ENCODE results near the gene OR5K2. TPM values are rescaled to one million over a fixed set of nuclear protein-coding genes. Genes with fewer than 3 reads are reported as not detected.

Gene OR5K2
- total RNA-seq, 3 donors from 2014 or later, result not detected

DNA sequence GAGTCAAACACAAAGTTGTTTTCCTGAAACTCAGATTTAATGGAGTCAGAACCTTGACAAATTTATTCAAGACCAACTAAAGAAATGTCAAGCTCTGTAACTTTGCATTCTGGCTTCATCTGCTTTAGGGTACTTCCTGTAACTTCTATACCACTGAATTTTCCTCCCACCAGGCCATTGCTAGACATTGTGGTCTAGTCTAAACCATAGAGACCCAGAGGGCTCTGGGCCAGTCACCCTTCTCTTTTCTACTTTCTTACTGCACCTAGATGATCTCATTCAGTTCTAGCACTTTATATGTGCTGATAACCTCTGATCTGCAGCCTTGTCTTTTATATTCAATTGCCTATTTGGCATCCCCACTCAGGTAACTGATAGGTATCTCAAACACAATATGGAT is 37.3 kb upstream of the OR5K2 start:
- TF ChIP-seq, protein P1, sequence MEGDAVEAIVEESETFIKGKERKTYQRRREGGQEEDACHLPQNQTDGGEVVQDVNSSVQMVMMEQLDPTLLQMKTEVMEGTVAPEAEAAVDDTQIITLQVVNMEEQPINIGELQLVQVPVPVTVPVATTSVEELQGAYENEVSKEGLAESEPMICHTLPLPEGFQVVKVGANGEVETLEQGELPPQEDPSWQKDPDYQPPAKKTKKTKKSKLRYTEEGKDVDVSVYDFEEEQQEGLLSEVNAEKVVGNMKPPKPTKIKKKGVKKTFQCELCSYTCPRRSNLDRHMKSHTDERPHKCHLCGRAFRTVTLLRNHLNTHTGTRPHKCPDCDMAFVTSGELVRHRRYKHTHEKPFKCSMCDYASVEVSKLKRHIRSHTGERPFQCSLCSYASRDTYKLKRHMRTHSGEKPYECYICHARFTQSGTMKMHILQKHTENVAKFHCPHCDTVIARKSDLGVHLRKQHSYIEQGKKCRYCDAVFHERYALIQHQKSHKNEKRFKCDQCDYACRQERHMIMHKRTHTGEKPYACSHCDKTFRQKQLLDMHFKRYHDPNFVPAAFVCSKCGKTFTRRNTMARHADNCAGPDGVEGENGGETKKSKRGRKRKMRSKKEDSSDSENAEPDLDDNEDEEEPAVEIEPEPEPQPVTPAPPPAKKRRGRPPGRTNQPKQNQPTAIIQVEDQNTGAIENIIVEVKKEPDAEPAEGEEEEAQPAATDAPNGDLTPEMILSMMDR (IDR thresholded peaks at IDR 0.05), result no peak
- ATAC-seq (no peak), DNase-seq (no peak)
- Histone ChIP-seq H3K9me3 (no peaks in the 10 kb centered on the region), H3K36me3 (ENCODE audit: low read depth) (no peaks in the 10 kb centered on the region), H3K4me1 (ENCODE audit: low read depth) (no peaks in the 10 kb centered on the region), H3K4me3 (no peak overlapping the region)
- intact Hi-C loops (cut with DNase I, micrococcal nuclease), result no loop called here

DNA sequence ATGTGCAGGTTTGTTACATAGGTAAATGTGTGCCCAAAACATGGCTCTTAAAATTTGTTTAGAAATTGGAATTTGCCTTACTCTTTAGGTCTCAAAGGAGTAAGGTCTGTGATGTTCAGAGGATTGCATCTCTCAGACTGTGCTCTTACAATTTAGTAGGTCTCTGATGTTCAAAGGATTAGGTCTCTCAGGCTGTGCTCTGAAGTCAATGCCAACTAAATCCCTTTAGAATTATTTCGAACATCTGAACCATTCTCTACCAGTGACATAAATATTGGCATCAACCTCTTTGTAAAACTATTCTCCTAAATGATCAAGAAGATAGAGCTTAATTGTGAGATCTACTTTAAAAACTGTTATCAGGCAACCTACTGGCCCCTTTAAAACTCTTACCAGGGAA is 34.6 kb upstream of the OR5K2 start, which contains the start of gene OR5K1:
Gene OR5K1, plus strand, starts transcription at position 301 of the 400 bp plus-strand sequence. CDS start 6,376 bp downstream, outside the sequence.
- TF ChIP-seq, protein P1 (IDR thresholded peaks at IDR 0.05), result no peak
- ATAC-seq (no peak), DNase-seq (no peak)
- Histone ChIP-seq H3K4me3 (no peak within 1 kb of the TSS), H3K4me1 (ENCODE audit: low read depth) (no peaks in the 10 kb centered on the region), H3K9me3 (no peaks in the 10 kb centered on the region), H3K36me3 (ENCODE audit: low read depth) (no peaks in the 10 kb centered on the region)
- intact Hi-C loops (cut with DNase I, micrococcal nuclease), result no loop called here

DNA sequence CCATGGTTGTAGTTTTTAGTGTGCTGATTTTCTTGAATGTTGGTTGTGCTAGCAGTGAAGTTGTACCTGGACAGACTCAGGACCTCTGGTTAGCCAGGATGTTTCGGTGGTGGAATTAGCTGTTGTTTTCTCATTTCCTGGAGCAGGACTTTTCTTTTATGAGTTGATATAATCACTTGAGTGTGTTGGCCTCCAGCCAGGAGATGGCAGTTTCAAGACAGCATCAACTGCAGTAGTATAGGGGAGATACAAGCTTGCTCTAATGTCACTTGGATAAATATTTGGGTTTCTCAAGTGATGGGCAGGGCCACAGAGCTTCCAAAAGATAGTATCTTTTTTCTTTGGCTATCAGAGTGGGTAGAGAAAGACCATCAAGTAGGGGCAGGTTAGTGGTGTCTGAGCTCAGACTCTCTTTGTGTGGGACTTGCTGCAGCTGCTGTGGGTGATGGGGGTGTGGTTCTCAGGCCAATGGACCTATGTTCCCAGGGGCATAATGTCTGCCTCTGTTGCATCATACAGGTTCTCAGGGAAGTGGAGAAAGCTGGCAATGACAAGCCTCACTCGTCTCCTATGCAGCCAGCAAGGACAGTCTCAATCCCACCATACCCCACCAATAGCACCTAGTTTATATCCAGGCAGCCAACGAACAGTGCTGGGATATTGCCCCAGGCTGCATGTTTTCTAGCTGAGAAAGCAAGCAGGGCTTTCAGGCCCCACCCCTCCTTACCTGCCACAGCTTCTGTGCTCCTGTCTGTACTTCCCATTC is 14.6 kb upstream of the OR5K2 start:
- Histone ChIP-seq H3K36me3 (ENCODE audit: low read depth) (no peaks in the 10 kb centered on the region), H3K4me3 (no peak overlapping the region), H3K4me1 (ENCODE audit: low read depth) (no peaks in the 10 kb centered on the region), H3K9me3 (peaks cover 29% of the 10 kb centered on the region)
- intact Hi-C loops (cut with DNase I, micrococcal nuclease), result no loop called here
- ATAC-seq (peak; percentile 51), DNase-seq (peak in 1 of 3 donors; percentile 53)
- TF ChIP-seq, protein P1 (IDR thresholded peaks at IDR 0.05), result no peak

DNA sequence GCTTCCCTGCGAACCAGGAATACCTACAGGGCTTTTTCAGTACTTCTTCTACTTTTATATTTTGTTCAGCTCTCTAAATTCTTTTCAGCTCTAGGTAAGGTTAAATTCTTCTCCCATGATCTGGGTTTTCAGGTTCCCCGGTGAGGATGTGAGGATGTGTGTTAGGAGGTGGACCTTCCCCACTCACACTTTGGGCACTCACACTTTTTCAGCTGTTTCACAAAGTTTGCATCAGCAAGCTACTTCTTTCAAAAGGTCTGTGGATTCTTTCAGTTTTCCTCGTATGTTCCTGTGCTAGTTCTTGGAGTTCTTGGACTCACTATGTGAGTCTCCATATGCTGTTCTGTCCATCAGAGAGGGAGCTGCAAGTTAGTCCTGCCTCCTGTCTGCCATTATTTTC is 13.9 kb upstream of the OR5K2 start:
- Histone ChIP-seq H3K9me3 (peaks cover 21% of the 10 kb centered on the region), H3K36me3 (ENCODE audit: low read depth) (no peaks in the 10 kb centered on the region), H3K4me1 (ENCODE audit: low read depth) (no peaks in the 10 kb centered on the region), H3K4me3 (no peak overlapping the region)
- no peak for DNase-seq
- intact Hi-C loops (cut with DNase I, micrococcal nuclease), result no loop called here
- TF ChIP-seq, protein P1 (IDR thresholded peaks at IDR 0.05), result no peak
- no peak for ATAC-seq

DNA sequence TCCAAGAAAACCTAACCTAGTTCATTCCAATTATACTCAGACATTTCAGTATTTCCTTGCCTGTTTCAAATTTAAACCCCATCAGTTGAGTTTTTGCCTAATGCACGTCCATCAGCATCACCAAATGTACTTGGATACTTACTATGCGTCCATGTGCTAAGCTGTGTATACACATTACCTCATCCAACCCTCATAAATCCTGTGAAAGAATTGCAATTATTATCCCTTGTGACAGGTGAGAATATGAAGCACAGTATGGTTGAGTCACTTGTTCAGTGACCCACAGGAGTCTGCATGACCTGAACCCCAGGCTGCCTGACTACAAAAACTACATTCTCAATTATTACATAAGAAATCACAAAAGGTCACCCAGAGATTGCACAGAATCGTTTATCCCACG is 2.5 kb downstream of the OR5K2 start:
- TF ChIP-seq, protein P1 (IDR thresholded peaks at IDR 0.05), result no peak
- Histone ChIP-seq H3K36me3 (ENCODE audit: low read depth) (no peaks in the 10 kb centered on the region), H3K9me3 (no peaks in the 10 kb centered on the region), H3K4me1 (ENCODE audit: low read depth) (no peaks in the 10 kb centered on the region), H3K4me3 (no peak overlapping the region)
- no peak for ATAC-seq
- DNase-seq, result no peak
- intact Hi-C loops (cut with DNase I, micrococcal nuclease), result no loop called here
